ENCODE measurements around the gene KIAA1614. TPM values are rescaled to one million over a fixed set of nuclear protein-coding genes. Genes with fewer than 3 reads are reported as not detected.

Gene KIAA1614
- total and polyA plus RNA-seq, 10 of the 15 experiments (the other 5 are each of a cell fraction or from before 2014, with no cell fraction given), result 0.03 to 1.0 (median 0.26) TPM; not detected in 1

GRCh38 chr1:180935326-180936109 lies 22.8 kb downstream of the KIAA1614 start:
- H3K9ac ChIP-seq (ENCODE audit: control insufficient read depth, insufficient read depth, low read length), result no peak overlapping the region
- ChIA-PET SMC1A (ENCODE audit: uncharacterized antibody, unreplicated experiment) (no interaction called here), POLR2A (no interaction called here), CTCF (interaction anchor here (0.6 to 1.3 kb wide), 6 partner anchors 15 to 420 kb away, joined by 3 to 4 read pairs (median 3); partner anchors contain the start of gene KIAA1614), RAD21 (ENCODE audit: unreplicated experiment) (no interaction called here)
- H3K36me3 ChIP-seq (ENCODE audit: control insufficient read depth in 2 of 2, insufficient read depth in 2 of 2, low read length in 1 of 2), result no peaks in the 10 kb centered on the region
- 63% methylated on average over 40 of the region's 45 CpGs for WGBS (ENCODE audit: insufficient coverage, insufficient replicate concordance, low lambda C conversion rate, missing lambda C conversion rate)
- peak overlapping the region; percentile 56; the same call in 1 of the 2 replicates for H3K4me2 ChIP-seq (ENCODE audit: control insufficient read depth, insufficient read depth)
- FAIRE-seq (no peak), DNase-seq (ENCODE audit: low read depth, low spot score) (no peak), ATAC-seq (peak; percentile 69)
- intact Hi-C loops (cut with micrococcal nuclease; ENCODE audit: unreplicated experiment), result no loop called here
- in situ Hi-C loops (cut with MboI), result no loop called here
- no peak overlapping the region for H2AFZ ChIP-seq (ENCODE audit: control insufficient read depth, low read depth, low read length)
- no peaks in the 10 kb centered on the region for H3K79me2 ChIP-seq (ENCODE audit: control insufficient read depth, insufficient read depth, low read length)
- H3K27ac ChIP-seq (ENCODE audit: control insufficient read depth, insufficient read depth), result no peak overlapping the region
- H3K4me3 ChIP-seq, result no peak overlapping the region
- no peaks in the 10 kb centered on the region for H3K9me3 ChIP-seq (replicated peaks; ENCODE audit: control insufficient read depth, insufficient read depth, low read length)
- peaks cover 14% of the 10 kb centered on the region for H3K4me1 ChIP-seq (ENCODE audit: control insufficient read depth, insufficient read depth, low read length)
- H3K27me3 ChIP-seq (replicated peaks in 1 of 2; ENCODE audit: control insufficient read depth in 2 of 2, insufficient read depth in 2 of 2, low read length in 1 of 2), result no peaks in the 10 kb centered on the region; a peak in 1 of 4 replicates
- BruUV-seq (replicated peaks), result no TSS peak
- H4K20me1 ChIP-seq (ENCODE audit: control insufficient read depth, insufficient read depth), result no peaks in the 10 kb centered on the region
- TF ChIP-seq CUX1 (IDR thresholded peaks at IDR 0.05; ENCODE audit: insufficient replicate concordance, low read depth, low read length) (no peak), EP300 (IDR thresholded peaks at IDR 0.05; ENCODE audit: borderline replicate concordance in 1 of 2, control insufficient read depth in 1 of 2, low read depth in 2 of 2, low read length in 2 of 2) (0 out of 4 replicates have a peak, but pooled peaks of 1 of the 2 experiments have one; percentile 8), ZSCAN29 (IDR thresholded peaks at IDR 0.05) (no peak), NR2C2 (IDR thresholded peaks at IDR 0.05; ENCODE audit: borderline replicate concordance, control insufficient read depth, insufficient read length, low read depth) (no peak), TCF12 (IDR thresholded peaks at IDR 0.05; ENCODE audit: low read depth, low read length) (0 out of 2 replicates have a peak, but pooled peaks have one; percentile 27), TAF1 (IDR thresholded peaks at IDR 0.05; ENCODE audit: borderline replicate concordance, low read depth, low read length) (no peak), IKZF1 (conservative IDR thresholded peaks at IDR 0.05) (peak; percentile 54), EED (IDR thresholded peaks at IDR 0.05; ENCODE audit: low read depth) (no peak), SKIL (IDR thresholded peaks at IDR 0.05; ENCODE audit: low read depth, poor library complexity, severe bottlenecking) (no peak), NR2F1 (conservative IDR thresholded peaks at IDR 0.05) (peak; percentile 25; the same call in 1 of the 2 replicates), ZNF687 (IDR thresholded peaks at IDR 0.05) (0 out of 2 replicates have a peak, but pooled peaks have one; percentile 16)

All from GM12878 (cell line).